OCI-LY7 (cell line): ENCODE data around the gene MOB3B. TPM values are rescaled to one million over a fixed set of nuclear protein-coding genes. Genes with fewer than 3 reads are reported as not detected.
A peak's percentile ranks its signal among the peaks of the same experiment; 100 is the strongest.

Experiments used
- BruUV-seq: library from RNA; stranded (reverse); fragments of 400-500 nt; replicated peaks from 2 replicates; lab custom pipeline; 2021; lab: Mats Ljungman, UMichigan
- CTCF ChIA-PET: fragments of 300-600 bp; sonication (Branson Sonifier 250); formaldehyde crosslinking; loops from one replicate; lab custom pipeline; 2022; ENCODE audit warnings: antibody characterized with exemption; ENCODE audit not compliant: unreplicated experiment; lab: Charles Lee
- POLR2A ChIA-PET: fragments of 300-600 bp; sonication (Branson Sonifier 250); formaldehyde crosslinking; loops from one replicate; lab custom pipeline; 2022; ENCODE audit warnings: antibody characterized with exemption; lab: Charles Lee
- DNase-seq: peaks from one replicate; pipeline ENCODE4 v3.0.0-alpha.2; 2015; ENCODE audit warnings: low spot score
- H2AFZ ChIP-seq: fragments of 200-600 bp; sonication (generic), shearing (Covaris generic); 2 replicates; pipeline ENCODE4 v1.6.1; 2014; ENCODE audit warnings: mild to moderate bottlenecking, antibody characterized with exemption, low read length, moderate library complexity
- H3K27ac ChIP-seq: fragments of 200-600 bp; sonication (generic); 2 replicates; pipeline ENCODE4 v1.5.1; 2014; ENCODE audit warnings: mixed run types, low read depth, mild to moderate bottlenecking, moderate library complexity, low read length, inconsistent platforms; ENCODE audit not compliant: poor library complexity, severe bottlenecking
- H3K36me3 ChIP-seq: fragments of 200-600 bp; sonication (generic); 2 replicates; pipeline ENCODE4 v1.6.1; 2014; ENCODE audit warnings: mild to moderate bottlenecking, antibody characterized with exemption, low read length, moderate library complexity, mixed read lengths; ENCODE audit not compliant: insufficient read depth
- H3K4me1 ChIP-seq: fragments of 200-600 bp; sonication (generic); 2 replicates; pipeline ENCODE4 v1.5.1; 2014; ENCODE audit warnings: mild to moderate bottlenecking, low read length; ENCODE audit not compliant: insufficient read depth, poor library complexity, severe bottlenecking
- H3K4me2 ChIP-seq: fragments of 200-600 bp; sonication (generic); 2 replicates; pipeline ENCODE4 v1.6.1; 2014; ENCODE audit warnings: mild to moderate bottlenecking, low read length
- H3K4me3 ChIP-seq: fragments of 200-600 bp; sonication (generic); 2 replicates; pipeline ENCODE4 v1.5.1; 2014; ENCODE audit warnings: mild to moderate bottlenecking, low read depth, low read length; ENCODE audit not compliant: poor library complexity, severe bottlenecking
- H3K79me2 ChIP-seq: fragments of 200-600 bp; sonication (generic); 2 replicates; pipeline ENCODE4 v1.6.1; 2016; ENCODE audit warnings: low read depth, mild to moderate bottlenecking, low read length, moderate library complexity, mixed read lengths; ENCODE audit not compliant: insufficient read depth
- H3K9me2 ChIP-seq: fragments of 200-600 bp; sonication (generic); 2 replicates; pipeline ENCODE4 v1.6.1; 2016; ENCODE audit warnings: mild to moderate bottlenecking, low read length, mixed read lengths; ENCODE audit not compliant: insufficient read depth
- H3K9me3 ChIP-seq: fragments of 200-600 bp; sonication (generic); 2 replicates; pipeline ENCODE4 v1.6.1; 2014; ENCODE audit warnings: mild to moderate bottlenecking, mixed run types, low read length, mixed read lengths
- H4K20me1 ChIP-seq: fragments of 200-600 bp; sonication (generic); 2 replicates; pipeline ENCODE4 v1.6.1; 2014; ENCODE audit warnings: mild to moderate bottlenecking, antibody characterized with exemption, low read length, moderate library complexity, mixed read lengths; ENCODE audit not compliant: insufficient read depth
- EZH2phosphoT487 ChIP-seq: fragments of 200-600 bp; sonication (generic); IDR thresholded peaks from 2 replicates; pipeline ENCODE4 v1.6.1; 2018; ENCODE audit warnings: low read depth, borderline replicate concordance, mild to moderate bottlenecking, mixed run types, antibody characterized with exemption, low read length, moderate library complexity, mixed read lengths
- intact Hi-C: fragments of 100-400 bp; cut with micrococcal nuclease; formaldehyde crosslinking; loops from one replicate; pipeline ENCODE4 v1.10.0; 2022; ENCODE audit not compliant: unreplicated experiment
- total RNA-seq, 2 experiments: library from RNA; depleted of rRNA in 1 of 2; stranded (reverse); fragments of >200 nt in 1 of 2; shearing (Covaris generic) in 1 of 2; gene quantifications; 2 replicates each; pipeline ENCODE4 v1.2.3, GENCODE V29; 2014 to 2022
- TF ChIP-seq, protein P1 (sequence below): fragments of 200-600 bp; sonication (generic); conservative IDR thresholded peaks from 2 replicates; pipeline ENCODE4 v1.5.1; 2014; ENCODE audit warnings: mild to moderate bottlenecking, antibody characterized with exemption, low read length, moderate library complexity, mixed read lengths

MOB3B gene
- total RNA-seq, 2 experiments from 2014 or later, result 0.04 TPM; not detected in 1

DNA sequence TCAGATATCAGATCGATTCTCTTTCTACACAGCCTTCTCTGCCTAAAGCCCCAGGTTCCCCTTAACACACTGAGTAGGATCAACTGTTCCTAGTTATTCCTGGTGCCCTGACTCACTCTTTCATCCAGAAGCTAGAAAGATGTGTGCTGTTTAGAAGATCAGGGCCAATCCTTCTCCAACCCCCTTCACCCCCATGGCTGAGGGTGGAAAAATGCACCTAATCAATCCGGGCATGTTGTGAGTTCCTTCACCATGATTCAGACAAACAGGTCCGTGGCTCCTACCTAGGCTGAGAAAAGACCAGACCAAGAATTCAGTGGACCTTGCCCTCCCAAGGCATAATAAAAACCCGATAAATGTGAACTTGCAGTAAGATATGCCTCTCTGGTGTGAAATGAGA is 147.3 kb downstream of the MOB3B start:
- ChIA-PET CTCF (no interaction called here), POLR2A (interaction anchor here (1.3 kb wide), 1 partner anchor 15 kb away, joined by 5 read pairs; no protein-coding TSS in a partner anchor)
- no peaks in the 10 kb centered on the region for H3K36me3 ChIP-seq
- peaks cover 9% of the 10 kb centered on the region; the same call in 1 of the 2 replicates for H4K20me1 ChIP-seq
- H3K9me2 ChIP-seq, result no peaks in the 10 kb centered on the region
- no peak overlapping the region for H3K4me2 ChIP-seq
- TF ChIP-seq, protein P1, sequence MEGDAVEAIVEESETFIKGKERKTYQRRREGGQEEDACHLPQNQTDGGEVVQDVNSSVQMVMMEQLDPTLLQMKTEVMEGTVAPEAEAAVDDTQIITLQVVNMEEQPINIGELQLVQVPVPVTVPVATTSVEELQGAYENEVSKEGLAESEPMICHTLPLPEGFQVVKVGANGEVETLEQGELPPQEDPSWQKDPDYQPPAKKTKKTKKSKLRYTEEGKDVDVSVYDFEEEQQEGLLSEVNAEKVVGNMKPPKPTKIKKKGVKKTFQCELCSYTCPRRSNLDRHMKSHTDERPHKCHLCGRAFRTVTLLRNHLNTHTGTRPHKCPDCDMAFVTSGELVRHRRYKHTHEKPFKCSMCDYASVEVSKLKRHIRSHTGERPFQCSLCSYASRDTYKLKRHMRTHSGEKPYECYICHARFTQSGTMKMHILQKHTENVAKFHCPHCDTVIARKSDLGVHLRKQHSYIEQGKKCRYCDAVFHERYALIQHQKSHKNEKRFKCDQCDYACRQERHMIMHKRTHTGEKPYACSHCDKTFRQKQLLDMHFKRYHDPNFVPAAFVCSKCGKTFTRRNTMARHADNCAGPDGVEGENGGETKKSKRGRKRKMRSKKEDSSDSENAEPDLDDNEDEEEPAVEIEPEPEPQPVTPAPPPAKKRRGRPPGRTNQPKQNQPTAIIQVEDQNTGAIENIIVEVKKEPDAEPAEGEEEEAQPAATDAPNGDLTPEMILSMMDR, result no peak
- TF ChIP-seq EZH2phosphoT487, result no peak
- intact Hi-C loops, result no loop called here
- H3K79me2 ChIP-seq, result no peaks in the 10 kb centered on the region
- DNase-seq, result no peak
- no TSS peak for BruUV-seq
- no peak overlapping the region for H3K27ac ChIP-seq
- no peaks in the 10 kb centered on the region for H3K9me3 ChIP-seq
- H3K4me1 ChIP-seq, result peaks cover 70% of the 10 kb centered on the region
- H2AFZ ChIP-seq, result no peak overlapping the region
- no peak overlapping the region for H3K4me3 ChIP-seq

DNA sequence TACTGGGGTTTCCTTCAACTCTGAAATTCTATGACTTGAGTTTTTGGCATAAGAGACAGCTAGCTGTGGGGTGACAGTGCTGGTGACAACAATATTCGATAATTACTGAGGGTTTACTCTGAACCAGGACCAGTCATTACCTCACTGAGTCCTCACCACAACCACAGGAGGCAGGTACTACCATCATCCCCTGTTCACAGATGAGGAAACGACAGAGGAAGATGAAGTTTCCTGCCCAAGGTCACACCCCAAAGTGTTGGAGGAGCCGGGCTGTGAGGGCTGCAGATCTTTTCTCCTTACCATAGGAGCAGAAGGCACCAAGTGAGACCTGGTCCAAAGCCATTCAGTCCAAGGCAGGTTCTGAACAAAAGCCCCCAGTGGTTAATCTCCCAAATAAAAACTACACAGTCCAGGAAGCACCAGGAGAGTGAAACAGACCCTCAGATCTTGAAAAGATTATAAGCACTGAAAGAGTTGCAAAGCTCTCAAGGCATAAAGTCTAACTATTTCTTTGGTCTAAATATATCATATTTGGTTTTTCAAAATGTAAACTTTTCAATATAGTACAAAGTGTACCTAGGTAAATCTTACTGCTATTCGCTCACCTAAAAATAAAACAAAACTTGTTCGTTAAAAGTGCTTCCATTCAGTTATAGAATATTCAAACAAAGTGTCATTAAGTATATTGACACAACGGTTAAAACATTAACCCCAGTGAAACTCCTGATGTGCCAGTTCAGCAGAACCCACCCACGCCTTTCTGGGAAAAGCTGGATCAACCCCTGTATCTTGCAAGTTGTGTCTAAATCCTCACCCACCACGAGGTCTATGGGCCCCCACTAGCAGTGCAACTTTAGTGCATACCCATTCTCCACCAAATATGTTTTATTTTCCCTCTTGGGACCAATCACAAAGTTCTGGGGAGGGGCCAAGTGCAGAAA is 150.0 kb downstream of the MOB3B start:
- DNase-seq, result no peak
- no peaks in the 10 kb centered on the region for H4K20me1 ChIP-seq
- no peak overlapping the region for H3K4me3 ChIP-seq
- CTCF ChIA-PET, result no interaction called here
- H3K79me2 ChIP-seq, result no peaks in the 10 kb centered on the region
- H3K4me1 ChIP-seq, result peaks cover 54% of the 10 kb centered on the region
- POLR2A ChIA-PET, result interaction anchor here (0.7 to 0.9 kb wide), 2 partner anchors 13 to 184 kb away, joined by 3 to 10 read pairs; no protein-coding TSS in a partner anchor
- no peak for TF ChIP-seq EZH2phosphoT487
- TF ChIP-seq, protein P1, result no peak
- H3K27ac ChIP-seq, result no peak overlapping the region
- H3K9me2 ChIP-seq, result no peaks in the 10 kb centered on the region
- peak overlapping the region; percentile 22; the same call in 1 of the 2 replicates for H3K4me2 ChIP-seq
- BruUV-seq, result no TSS peak
- no peaks in the 10 kb centered on the region for H3K9me3 ChIP-seq
- intact Hi-C loops, result no loop called here
- H2AFZ ChIP-seq, result no peak overlapping the region
- no peaks in the 10 kb centered on the region for H3K36me3 ChIP-seq
